Body of pancreas (tissue), 4 donors: ENCODE measurements around the gene MYO16.

Experiments used
- CTCF ChIP-seq, 7 experiments: fragments of 450-650 bp in 4 of 7; fragments of 200-600 bp in 3 of 7; sonication (generic) in 3 of 7; IDR thresholded peaks; one replicate each; pipeline ENCODE4 v1.5.1; 2016 to 2019; ENCODE audit warnings: antibody characterized with exemption in 7 of 7
- POLR2A ChIP-seq, 3 donors: fragments of 450-650 bp; IDR thresholded peaks; one replicate each; pipeline ENCODE4 v1.6.1; 2016; ENCODE audit warnings: antibody characterized with exemption in 3 of 3, mild to moderate bottlenecking in 2 of 3

- TF ChIP-seq CTCF (IDR thresholded peaks at IDR 0.05) (no peak), POLR2A (IDR thresholded peaks at IDR 0.05) (no peak)
Observed at GRCh38 chr13:109212650-109213049, 583.2 kb downstream of the MYO16 start.
